H1 (cell line): Measurements from ENCODE around the gene KREMEN1. TPM values are rescaled to one million over a fixed set of nuclear protein-coding genes. Genes with fewer than 3 reads are reported as not detected.

ENCODE experiments used
- CTCF ChIA-PET: fragments of 300-600 bp; sonication (Branson Sonifier 250); formaldehyde crosslinking; loops from one replicate; lab custom pipeline; 2021; ENCODE audit not compliant: partially characterized antibody; lab: Charles Lee
- POLR2A ChIA-PET: fragments of 300-600 bp; sonication (Branson Sonifier 250); formaldehyde crosslinking; loops from one replicate; lab custom pipeline; 2021; ENCODE audit warnings: inconsistent platforms; ENCODE audit not compliant: partially characterized antibody; lab: Charles Lee
- DNase-seq, 2 experiments: peaks; one replicate each; pipeline versions ENCODE4 v3.0.0 to v3.0.0-alpha.2; 2010 to 2022; ENCODE audit warnings: low spot score in 2 of 2, low read depth in 1 of 2, mixed read lengths in 1 of 2
- FAIRE-seq: peaks from 2 replicates; lab custom pipeline; 2011; peaks lifted over from hg19 to GRCh38; lab: Jason Lieb, UNC
- H2AFZ ChIP-seq: 2 replicates; pipeline ENCODE4 v1.8.1; 2012; ENCODE audit warnings: low read length, inconsistent platforms
- H2AK5ac ChIP-seq: 2 replicates; pipeline ENCODE4 v1.6.1; 2013; ENCODE audit warnings: low read depth, low read length
- H2BK120ac ChIP-seq: replicated peaks from 2 replicates; pipeline ENCODE3; 2013; ENCODE audit warnings: low read depth, low read length, inconsistent platforms
- H2BK12ac ChIP-seq: 2 replicates; pipeline ENCODE4 v1.6.1; 2013; ENCODE audit warnings: low read depth, low read length
- H2BK15ac ChIP-seq: 2 replicates; pipeline ENCODE4 v1.6.1; 2013; ENCODE audit warnings: low read length
- H2BK20ac ChIP-seq: 2 replicates; pipeline ENCODE4 v1.6.1; 2013; ENCODE audit warnings: low read length
- H2BK5ac ChIP-seq: 2 replicates; pipeline ENCODE4 v1.6.1; 2013; ENCODE audit warnings: low read depth, low read length
- H3K14ac ChIP-seq: 2 replicates; pipeline ENCODE4 v1.6.1; 2013; ENCODE audit warnings: inconsistent platforms; ENCODE audit not compliant: insufficient read length
- H3K18ac ChIP-seq: 2 replicates; pipeline ENCODE4 v1.6.1; 2013; ENCODE audit warnings: low read length; ENCODE audit errors: extremely low read depth
- H3K23ac ChIP-seq: 2 replicates; pipeline ENCODE4 v1.6.1; 2013; ENCODE audit warnings: inconsistent platforms; ENCODE audit not compliant: insufficient read length
- H3K23me2 ChIP-seq: 2 replicates; pipeline ENCODE4 v1.6.1; 2013; ENCODE audit warnings: low read depth, low read length
- H3K27ac ChIP-seq: 2 replicates; pipeline ENCODE4 v1.6.1; 2011; ENCODE audit warnings: low read depth, low read length, inconsistent platforms
- H3K27me3 ChIP-seq, 4 experiments: replicated peaks in 1 of 4; 1 replicate in 1 of 4; 2 replicates in 3 of 4; pipeline versions ENCODE4 v1.6.1 to v1.8.1; 2011 to 2013; ENCODE audit warnings: low read length in 3 of 4, mild to moderate bottlenecking in 3 of 4, inconsistent platforms in 2 of 4, mixed read lengths in 2 of 4, moderate library complexity in 1 of 4; ENCODE audit not compliant: control insufficient read depth in 3 of 4, insufficient read depth in 3 of 4; ENCODE audit errors: extremely low read depth in 1 of 4
- H3K36me3 ChIP-seq, 4 experiments: 2 replicates each; pipeline versions ENCODE4 v1.6.1 to v1.8.1; 2011 to 2013; ENCODE audit warnings: mild to moderate bottlenecking in 4 of 4, low read length in 3 of 4, moderate library complexity in 2 of 4, control low read depth in 1 of 4, inconsistent platforms in 1 of 4; ENCODE audit not compliant: insufficient read depth in 4 of 4, control insufficient read depth in 2 of 4
- H3K4ac ChIP-seq: replicated peaks from 2 replicates; pipeline ENCODE3; 2013; ENCODE audit warnings: low read length, low read depth, mixed read lengths, inconsistent platforms; ENCODE audit not compliant: insufficient read length
- H3K4me1 ChIP-seq, 4 experiments: replicated peaks in 1 of 4; 1 replicate in 1 of 4; 2 replicates in 3 of 4; pipeline versions ENCODE4 v1.6.1 to v1.8.1; 2011 to 2013; ENCODE audit warnings: low read length in 3 of 4, inconsistent platforms in 2 of 4, mixed read lengths in 1 of 4; ENCODE audit not compliant: insufficient read depth in 4 of 4, control insufficient read depth in 3 of 4
- H3K4me2 ChIP-seq, 2 experiments: 2 replicates each; pipeline versions ENCODE4 v1.6.1 to v1.8.1; 2011 to 2013; ENCODE audit warnings: low read depth in 2 of 2, low read length in 2 of 2, control low read depth in 1 of 2, inconsistent platforms in 1 of 2, mild to moderate bottlenecking in 1 of 2; ENCODE audit not compliant: insufficient read depth in 1 of 2
- H3K4me3 ChIP-seq, 4 experiments: fragments of 200-600, 300-600 bp in 1 of 4; sonication (generic), shearing (Covaris generic), sonication (Bioruptor Twin) in 1 of 4; 2 replicates each; pipeline versions ENCODE4 v1.5.1 to v1.8.1; 2011 to 2016; ENCODE audit warnings: low read length in 4 of 4, low read depth in 3 of 4, control low read depth in 2 of 4, inconsistent platforms in 2 of 4, mild to moderate bottlenecking in 2 of 4, mixed read lengths in 1 of 4, moderate library complexity in 1 of 4; ENCODE audit not compliant: insufficient read depth in 2 of 4; ENCODE audit errors: extremely low read depth in 1 of 4
- H3K56ac ChIP-seq: replicated peaks from 2 replicates; pipeline ENCODE3; 2013; ENCODE audit warnings: low read depth, mild to moderate bottlenecking, mixed read lengths, low read length, inconsistent platforms; ENCODE audit not compliant: insufficient read length
- H3K79me1 ChIP-seq: 2 replicates; pipeline ENCODE4 v1.6.1; 2013; ENCODE audit warnings: low read depth, low read length, control low read depth
- H3K79me2 ChIP-seq, 2 experiments: 2 replicates each; pipeline versions ENCODE4 v1.6.1 to v1.8.1; 2012 to 2013; ENCODE audit warnings: low read length in 2 of 2, mild to moderate bottlenecking in 2 of 2, inconsistent platforms in 1 of 2; ENCODE audit not compliant: insufficient read depth in 2 of 2, control insufficient read depth in 1 of 2
- H3K9ac ChIP-seq, 4 experiments: replicated peaks in 1 of 4; 1 replicate in 1 of 4; 2 replicates in 3 of 4; pipeline versions ENCODE4 v1.6.1 to v1.8.1; 2011 to 2013; ENCODE audit warnings: low read depth in 3 of 4, low read length in 3 of 4, control low read depth in 2 of 4, mild to moderate bottlenecking in 2 of 4, moderate library complexity in 2 of 4, inconsistent platforms in 1 of 4; ENCODE audit errors: extremely low read depth in 1 of 4
- H3K9me3 ChIP-seq, 2 experiments: 2 replicates each; pipeline versions ENCODE4 v1.6.1 to v1.8.1; 2012 to 2013; ENCODE audit warnings: mild to moderate bottlenecking in 2 of 2, moderate library complexity in 2 of 2, control low read depth in 1 of 2, inconsistent platforms in 1 of 2, low read depth in 1 of 2, low read length in 1 of 2, mixed read lengths in 1 of 2; ENCODE audit not compliant: insufficient read depth in 2 of 2
- H4K20me1 ChIP-seq, 2 experiments: replicated peaks in 1 of 2; 2 replicates each; pipeline versions ENCODE3 to v1.8.1; 2011 to 2013; ENCODE audit warnings: inconsistent platforms in 2 of 2, low read length in 2 of 2, mild to moderate bottlenecking in 1 of 2; ENCODE audit not compliant: insufficient read depth in 2 of 2, control insufficient read depth in 1 of 2
- H4K5ac ChIP-seq: 2 replicates; pipeline ENCODE4 v1.6.1; 2013; ENCODE audit warnings: low read length, low read depth, mixed read lengths, inconsistent platforms; ENCODE audit not compliant: insufficient read length
- H4K8ac ChIP-seq: 2 replicates; pipeline ENCODE4 v1.8.0; 2013; ENCODE audit warnings: mild to moderate bottlenecking, moderate library complexity, low read length, inconsistent platforms; ENCODE audit not compliant: insufficient read depth; ENCODE audit errors: extremely low read depth
- H4K91ac ChIP-seq: replicated peaks from 2 replicates; pipeline ENCODE3; 2013; ENCODE audit warnings: low read length, mixed read lengths, inconsistent platforms; ENCODE audit not compliant: insufficient read length
- BRCA1 ChIP-seq: IDR thresholded peaks from 2 replicates; pipeline ENCODE4 v1.6.1; 2012; ENCODE audit warnings: low read depth, low read length, improper control_type of control experiment
- CTCF ChIP-seq, 3 experiments: IDR thresholded peaks; 1 replicate in 2 of 3; 2 replicates in 1 of 3; pipeline versions ENCODE4 v1.5.1 to v1.6.1; 2011; ENCODE audit warnings: low read length in 3 of 3, mild to moderate bottlenecking in 3 of 3, inconsistent platforms in 2 of 3, low read depth in 1 of 3, moderate library complexity in 1 of 3; ENCODE audit not compliant: insufficient read depth in 1 of 3; ENCODE audit errors: control extremely low read depth in 1 of 3
- FOSL1 ChIP-seq: IDR thresholded peaks from 2 replicates; pipeline ENCODE4 v1.6.1; 2011; ENCODE audit warnings: mild to moderate bottlenecking, low read depth, low read length, moderate library complexity; ENCODE audit not compliant: insufficient read depth
- JUND ChIP-seq: IDR thresholded peaks from 2 replicates; pipeline ENCODE4 v1.6.1; 2011; ENCODE audit warnings: mild to moderate bottlenecking, improper control_type of control experiment, low read length
- TBP ChIP-seq: IDR thresholded peaks from 2 replicates; pipeline ENCODE4 v1.6.1; 2011; ENCODE audit warnings: low read depth, low read length, improper control_type of control experiment
- WGBS, 2 experiments: shearing (Covaris generic) in 1 of 2; methylation state at CpG; one replicate each; pipeline versions ENCODE4 v1.1.6 to v1.1.7; 2013 to 2015; ENCODE audit warnings: low lambda C conversion rate in 2 of 2, mixed read lengths in 2 of 2, inconsistent platforms in 1 of 2, low coverage in 1 of 2, missing lambda C conversion rate in 1 of 2; ENCODE audit not compliant: insufficient replicate concordance in 2 of 2, insufficient coverage in 1 of 2, insufficient read length in 1 of 2; ENCODE audit errors: extremely low coverage in 1 of 2, missing lambda C conversion rate in 1 of 2; 5-methylcytosine and 5-hydroxymethylcytosine counted together
- polyA plus RNA-seq, 7 experiments: library from polyadenylated mRNA; depleted of rRNA in 3 of 7; stranded (reverse) in 5 of 7; unstranded in 2 of 7; fragments of >200 nt in 5 of 7; fragments of 200-250 nt in 2 of 7; gene quantifications; 1 replicate in 5 of 7; 2 replicates in 1 of 7; 4 replicates in 1 of 7; pipeline versions ENCODE4 v1.2.1 to v1.2.3, GENCODE V29; 2011 to 2013; ENCODE audit warnings: missing spikeins in 2 of 7, mixed read lengths in 2 of 7
- total RNA-seq: library from RNA; stranded (reverse); fragmentation: NEBNext Ultra II Directional; extraction: Animal tissue kit (Norgen Biotek cat#: 25700); gene quantifications from 2 replicates; pipeline ENCODE4 v1.2.1, GENCODE V29; 2021

Gene KREMEN1
- total and polyA plus RNA-seq, 2 of the 8 experiments (the other 6 are each of a cell fraction or from before 2014, with no cell fraction given) = 2.1 to 3.2 TPM

GRCh38 chr22:29074276-29074772 is 1.5 kb downstream of the KREMEN1 start:
- CTCF ChIA-PET = interaction anchor here (0.5 to 1.2 kb wide), 5 partner anchors 24 to 245 kb away, joined by 3 read pairs; no protein-coding TSS in a partner anchor

More at GRCh38 chr22:29074276-29074772, 1.5 kb downstream of the KREMEN1 start:
- Histone ChIP-seq H3K4me2 (peak overlapping the region; percentile 79 to 88), H3K79me2 (no peaks in the 10 kb centered on the region), H3K18ac (0 out of 2 replicates have a peak overlapping the region, but pooled peaks have one; percentile 9), H3K14ac (no peak overlapping the region), H2BK12ac (peak overlapping the region; percentile 41; the same call in 1 of the 2 replicates), H3K4me3 (peak overlapping the region; percentile 46 to 65 (median 51)), H2BK20ac (no peak overlapping the region), H3K23ac (no peak overlapping the region), H2AK5ac (no peak overlapping the region), H3K4me1 (peaks cover 3 to 9% (median 7%) of the 10 kb centered on the region in 4 experiments), H3K56ac (no peak overlapping the region), H2BK5ac (no peak overlapping the region), H3K79me1 (no peaks in the 10 kb centered on the region; the same call in 1 of the 2 replicates), H3K23me2 (peaks cover 16% of the 10 kb centered on the region), H3K27me3 (peaks cover 9 to 51% (median 48%) of the 10 kb centered on the region in 4 experiments), H4K8ac (no peak overlapping the region), H2BK15ac (no peak overlapping the region)
- POLR2A ChIA-PET = interaction anchor here (1.0 to 1.5 kb wide), 2 partner anchors 78 to 130 kb away, joined by 3 read pairs; no protein-coding TSS in a partner anchor
- FAIRE-seq = no peak
- WGBS, 2 experiments = 64% methylated on average over 10 of the region's 10 CpGs; no CpG with 5 or more reads in 1 of the 2 experiments
- DNase-seq = no peak
- TF ChIP-seq JUND = no peak
- 0 out of 2 replicates have a peak, but pooled peaks have one; percentile 2 for TF ChIP-seq TBP
- TF ChIP-seq FOSL1 = no peak
- no peak for TF ChIP-seq CTCF (IDR thresholded peaks at IDR 0.05; ENCODE audit: control extremely low read depth in 1 of 3, insufficient read depth in 1 of 3, low read depth in 1 of 3, low read length in 3 of 3)
- no peak for TF ChIP-seq BRCA1
- TF ChIP-seq, all 59 proteins: peak for 1
- Histone ChIP-seq H4K20me1 (peaks cover 3 to 8% of the 10 kb centered on the region in 2 experiments), H4K91ac (no peak overlapping the region), H2BK120ac (no peak overlapping the region), H2AFZ (0 out of 2 replicates have a peak overlapping the region, but pooled peaks have one; percentile 2), H3K9me3 (no peaks in the 10 kb centered on the region), H3K36me3 (no peaks in the 10 kb centered on the region), H3K27ac (no peak overlapping the region), H3K9ac (0 out of 7 replicates have a peak overlapping the region, but pooled peaks of 1 of the 4 experiments have one; percentile 4), H3K4ac (no peak overlapping the region), H4K5ac (no peak overlapping the region)
